ENCODE results near the gene BASP1.

Gene BASP1

DNA sequence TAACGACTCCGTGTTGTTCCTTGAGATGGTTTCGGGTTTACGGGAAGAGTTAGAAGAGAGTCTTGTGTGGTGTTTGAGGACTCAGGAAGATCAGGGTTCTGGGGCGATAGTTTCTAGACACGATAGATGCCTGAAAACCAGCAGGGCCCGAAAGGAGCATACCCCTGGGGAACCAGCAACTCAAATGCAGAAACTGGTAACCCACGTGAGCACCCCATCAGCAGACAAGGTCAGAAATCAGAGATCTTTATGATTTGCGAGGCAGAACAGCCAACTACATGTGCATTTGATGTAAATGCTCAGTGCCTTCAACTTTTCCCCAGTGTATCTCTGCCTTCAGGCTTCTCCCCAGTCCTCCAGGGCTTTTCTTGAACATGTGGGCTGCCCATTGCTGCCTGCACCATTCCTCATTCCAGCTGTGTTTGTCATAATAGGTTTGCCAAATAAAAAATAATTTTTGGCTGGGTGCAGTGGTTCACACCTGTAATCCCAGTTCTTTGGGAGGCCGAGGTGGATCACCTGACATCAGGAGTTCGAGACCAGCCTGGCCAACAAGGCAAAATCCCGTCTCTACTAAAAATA lies 75.1 kb downstream of the BASP1 start:
- no peak for TF ChIP-seq ZFX (IDR thresholded peaks at IDR 0.05)
- TF ChIP-seq, protein P1, sequence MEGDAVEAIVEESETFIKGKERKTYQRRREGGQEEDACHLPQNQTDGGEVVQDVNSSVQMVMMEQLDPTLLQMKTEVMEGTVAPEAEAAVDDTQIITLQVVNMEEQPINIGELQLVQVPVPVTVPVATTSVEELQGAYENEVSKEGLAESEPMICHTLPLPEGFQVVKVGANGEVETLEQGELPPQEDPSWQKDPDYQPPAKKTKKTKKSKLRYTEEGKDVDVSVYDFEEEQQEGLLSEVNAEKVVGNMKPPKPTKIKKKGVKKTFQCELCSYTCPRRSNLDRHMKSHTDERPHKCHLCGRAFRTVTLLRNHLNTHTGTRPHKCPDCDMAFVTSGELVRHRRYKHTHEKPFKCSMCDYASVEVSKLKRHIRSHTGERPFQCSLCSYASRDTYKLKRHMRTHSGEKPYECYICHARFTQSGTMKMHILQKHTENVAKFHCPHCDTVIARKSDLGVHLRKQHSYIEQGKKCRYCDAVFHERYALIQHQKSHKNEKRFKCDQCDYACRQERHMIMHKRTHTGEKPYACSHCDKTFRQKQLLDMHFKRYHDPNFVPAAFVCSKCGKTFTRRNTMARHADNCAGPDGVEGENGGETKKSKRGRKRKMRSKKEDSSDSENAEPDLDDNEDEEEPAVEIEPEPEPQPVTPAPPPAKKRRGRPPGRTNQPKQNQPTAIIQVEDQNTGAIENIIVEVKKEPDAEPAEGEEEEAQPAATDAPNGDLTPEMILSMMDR (conservative IDR thresholded peaks at IDR 0.05) = no peak

DNA sequence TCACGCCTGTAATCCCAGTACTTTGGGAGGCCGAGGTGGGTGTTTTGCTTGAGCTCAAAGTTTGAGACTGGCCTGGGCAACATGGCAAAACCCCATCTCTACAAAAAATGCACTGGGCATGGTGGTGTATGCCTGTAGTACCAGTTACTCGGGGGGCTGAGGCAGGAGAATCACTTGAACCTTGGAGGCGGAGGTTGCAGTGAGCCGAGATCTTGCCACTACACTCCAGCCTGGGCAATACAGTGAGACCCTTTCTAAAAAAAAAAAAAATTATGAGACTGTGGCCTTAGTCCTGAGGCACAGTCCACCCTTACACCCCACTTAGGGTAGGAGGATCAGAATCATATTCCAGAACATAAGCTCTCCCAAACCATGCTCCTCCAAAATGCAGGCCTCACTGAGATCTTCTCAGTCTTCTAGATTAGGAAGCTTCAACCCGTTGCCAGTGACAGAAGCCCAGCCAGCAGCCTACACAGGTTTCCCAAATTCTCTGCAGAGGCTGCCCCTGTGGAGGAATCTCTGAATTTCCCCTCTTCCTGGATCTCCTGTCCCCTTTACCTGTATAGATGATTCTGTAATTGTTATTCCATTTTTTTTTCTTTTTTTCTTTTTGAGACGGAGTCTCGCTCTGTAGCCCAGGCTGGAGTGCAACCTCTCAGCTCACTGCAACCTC lies 77.3 kb downstream of the BASP1 start:
- TF ChIP-seq, protein P1 (conservative IDR thresholded peaks at IDR 0.05) = no peak
- no peak for TF ChIP-seq ZFX (IDR thresholded peaks at IDR 0.05)
- H3K27ac ChIP-seq = no peak overlapping the region

More for the DNA sequence above, 75.1 kb downstream of the BASP1 start:
- no peak overlapping the region for H3K27ac ChIP-seq

DNA sequence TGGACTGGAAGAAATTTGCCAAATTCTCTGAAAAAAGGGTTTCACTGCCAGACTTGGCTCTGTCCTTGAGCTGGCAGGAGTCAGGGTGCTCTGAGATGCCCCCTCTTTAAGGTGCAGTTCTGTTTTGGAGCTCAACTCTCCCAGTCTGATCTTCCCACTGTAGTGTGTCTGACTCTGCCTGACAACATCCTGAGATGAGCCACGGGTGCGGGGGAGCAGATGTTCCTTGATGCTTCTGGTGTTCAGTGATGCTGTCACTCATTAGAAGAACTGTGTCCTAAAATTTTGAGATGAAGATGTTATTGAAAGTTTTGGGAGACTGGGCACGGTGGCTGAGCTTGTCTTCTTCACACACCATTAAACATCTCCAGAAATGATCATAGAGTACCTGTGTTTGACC lies 78.2 kb downstream of the BASP1 start:
- H3K27ac ChIP-seq = no peak overlapping the region
- no peak for TF ChIP-seq ZFX (IDR thresholded peaks at IDR 0.05)
- TF ChIP-seq, protein P1 (conservative IDR thresholded peaks at IDR 0.05) = no peak

DNA sequence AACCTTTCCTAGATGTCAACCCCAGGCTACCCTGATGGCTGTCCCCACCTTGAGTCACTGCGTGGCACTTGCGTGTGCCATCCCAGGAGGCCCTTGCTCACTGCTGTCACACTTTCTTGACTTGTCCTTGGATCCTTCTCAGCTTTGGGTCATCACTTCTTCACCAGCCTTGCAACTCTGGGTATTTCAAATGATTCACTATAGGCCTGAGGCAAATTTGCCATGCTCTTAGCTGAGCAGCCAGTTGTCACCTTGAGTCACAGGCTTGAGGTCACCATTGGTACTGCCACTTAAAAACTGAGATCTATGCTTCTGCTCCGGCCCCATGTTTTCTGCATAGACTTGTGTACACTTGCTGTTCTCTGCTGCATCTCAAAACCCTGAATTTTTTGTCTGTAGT lies 84.7 kb downstream of the BASP1 start:
- TF ChIP-seq, protein P1 (conservative IDR thresholded peaks at IDR 0.05) = no peak
- no peak for TF ChIP-seq ZFX (IDR thresholded peaks at IDR 0.05)
- no peak overlapping the region for H3K27ac ChIP-seq

DNA sequence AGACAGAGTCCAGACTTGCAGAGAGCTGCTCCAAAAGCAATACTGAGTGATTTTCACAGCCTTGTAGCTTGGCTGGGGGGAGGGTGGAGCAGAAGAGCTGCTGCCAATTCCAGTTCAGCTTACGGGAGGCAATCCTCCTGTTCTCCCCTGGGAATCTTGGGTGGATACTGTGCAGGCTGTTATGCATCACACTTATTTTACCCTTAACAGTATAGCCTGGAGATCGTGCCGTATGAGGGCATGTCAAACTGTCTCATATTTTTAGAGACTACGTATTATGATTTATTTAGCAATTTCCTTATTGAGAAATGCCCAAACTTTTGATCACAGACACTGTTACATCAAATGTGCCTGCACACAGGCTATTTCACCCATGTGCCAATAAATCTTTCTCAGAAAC lies 85.2 kb downstream of the BASP1 start:
- TF ChIP-seq ZFX (IDR thresholded peaks at IDR 0.05) = no peak
- TF ChIP-seq, protein P1 (conservative IDR thresholded peaks at IDR 0.05) = no peak

DNA sequence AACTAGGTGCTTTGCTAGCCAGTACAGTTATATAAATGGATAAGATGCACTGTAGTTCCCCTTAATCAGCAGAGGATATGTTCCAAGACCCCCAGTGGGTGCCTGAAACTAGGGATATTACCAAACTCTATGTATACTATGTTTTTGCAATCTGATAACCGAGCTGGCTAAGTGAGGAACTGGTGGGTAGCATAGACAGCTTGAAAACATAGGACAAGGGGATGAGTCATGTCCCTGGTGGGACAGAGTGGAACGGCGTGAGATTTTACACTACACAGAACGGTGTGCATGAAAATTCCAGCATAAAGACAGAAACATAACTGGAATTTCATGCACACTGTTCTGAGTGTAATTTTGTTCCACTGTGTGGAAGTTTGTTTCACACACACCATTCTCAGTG lies 86.9 kb downstream of the BASP1 start:
- TF ChIP-seq ZFX (IDR thresholded peaks at IDR 0.05) = no peak
- TF ChIP-seq, protein P1 (conservative IDR thresholded peaks at IDR 0.05) = no peak

More for the DNA sequence above, 85.2 kb downstream of the BASP1 start:
- no peak overlapping the region for H3K27ac ChIP-seq

DNA sequence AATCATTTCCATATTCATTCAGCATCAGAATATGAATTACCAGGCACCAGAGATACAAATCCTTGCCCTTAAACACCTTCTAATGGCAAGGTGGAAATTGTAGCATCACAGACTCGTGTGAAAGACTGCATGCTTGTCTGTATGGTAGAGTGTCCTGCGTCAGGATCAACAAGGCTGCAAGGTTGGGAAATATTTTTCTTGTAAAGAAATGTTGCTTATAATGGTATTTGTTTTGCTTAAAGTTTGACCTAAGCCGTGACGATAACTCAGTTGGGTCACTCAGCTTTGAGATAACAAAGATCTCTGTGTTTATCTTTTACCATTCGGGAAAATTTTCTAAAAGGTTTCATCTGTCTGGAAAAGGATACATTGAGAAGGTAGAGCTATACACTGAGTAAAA lies 87.6 kb downstream of the BASP1 start:
- TF ChIP-seq ZFX (IDR thresholded peaks at IDR 0.05) = no peak
- TF ChIP-seq, protein P1 (conservative IDR thresholded peaks at IDR 0.05) = no peak
- H3K27ac ChIP-seq = no peak overlapping the region

More for the DNA sequence above, 86.9 kb downstream of the BASP1 start:
- H3K27ac ChIP-seq = no peak overlapping the region

Measured in C4-2B (cell line).